Middle frontal gyrus (tissue), 1 donor: Measurements from ENCODE around the gene HTT.

Source experiments
- DNase-seq: peaks from one replicate; pipeline ENCODE4 v3.0.0-alpha.2; 2015; ENCODE audit warnings: low spot score; ENCODE audit errors: extremely low spot score

Gene HTT

DNA sequence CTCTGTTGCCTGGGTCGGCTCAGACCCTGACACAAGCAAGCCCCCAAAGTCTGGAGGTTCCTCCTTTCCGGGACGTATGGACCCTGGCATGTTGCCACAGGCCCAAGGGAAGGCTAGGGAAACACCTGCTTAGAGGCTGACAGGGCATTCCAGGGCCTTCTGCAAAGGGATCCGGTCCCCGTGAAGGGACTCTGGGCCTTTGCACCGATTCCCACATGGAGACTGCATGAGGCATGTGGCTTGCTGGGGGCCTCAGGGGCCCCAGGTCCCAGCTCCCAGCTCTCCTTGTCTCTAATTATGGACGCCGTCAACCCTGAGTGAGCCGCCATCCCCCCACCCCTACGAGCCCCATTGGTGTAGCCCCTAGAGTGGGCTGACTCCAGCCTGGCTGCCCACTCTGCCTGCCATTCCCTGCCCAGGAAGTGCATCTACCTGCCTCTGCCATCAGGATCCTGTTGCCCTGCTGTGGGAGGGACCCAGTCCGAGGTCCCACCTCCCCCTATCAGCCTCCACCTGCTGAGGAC is 214.2 kb downstream of the HTT start:
- DNase-seq, result no peak

DNA sequence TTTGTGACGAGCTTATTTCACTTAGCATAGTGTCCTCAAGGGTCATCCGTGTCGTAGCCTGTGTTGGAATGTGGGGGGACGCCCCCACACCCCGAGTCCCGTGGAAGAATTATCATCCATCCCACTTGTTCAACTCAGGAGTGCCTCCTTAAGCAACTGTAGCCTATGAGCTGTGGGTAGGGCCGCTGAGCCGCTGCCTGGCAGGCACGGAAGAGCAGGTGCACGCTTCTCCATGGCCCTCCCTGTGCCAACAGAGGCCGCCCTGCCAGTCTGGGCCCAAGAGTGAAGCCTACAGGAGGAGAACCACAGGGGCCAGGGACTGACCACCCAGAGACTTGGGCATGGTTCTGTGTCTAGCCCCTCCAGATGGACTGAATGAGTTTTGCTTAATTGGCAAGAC is 216.0 kb downstream of the HTT start:
- DNase-seq, result no peak

DNA sequence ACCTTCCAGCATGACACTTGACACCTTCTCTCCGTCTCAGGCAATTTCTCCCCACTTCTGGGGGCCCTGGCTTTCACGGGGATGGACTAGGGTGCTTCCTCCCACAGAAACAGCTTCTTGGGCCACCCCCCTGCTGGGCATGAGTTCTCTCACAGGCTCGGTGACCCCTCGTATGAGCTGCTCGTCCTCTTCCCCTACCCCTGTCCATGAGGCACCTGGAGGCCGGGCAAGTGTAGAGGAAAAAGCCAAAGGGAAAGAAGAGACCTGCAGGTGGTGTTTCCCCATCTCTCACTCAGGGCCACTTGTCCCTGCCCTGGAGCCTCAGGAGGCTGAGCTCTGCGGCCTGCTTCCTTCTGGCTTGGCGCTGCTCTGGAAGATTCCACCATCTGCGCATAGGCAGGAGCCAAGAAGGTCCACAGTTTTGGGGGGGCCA is 216.4 kb downstream of the HTT start:
- DNase-seq, result no peak

DNA sequence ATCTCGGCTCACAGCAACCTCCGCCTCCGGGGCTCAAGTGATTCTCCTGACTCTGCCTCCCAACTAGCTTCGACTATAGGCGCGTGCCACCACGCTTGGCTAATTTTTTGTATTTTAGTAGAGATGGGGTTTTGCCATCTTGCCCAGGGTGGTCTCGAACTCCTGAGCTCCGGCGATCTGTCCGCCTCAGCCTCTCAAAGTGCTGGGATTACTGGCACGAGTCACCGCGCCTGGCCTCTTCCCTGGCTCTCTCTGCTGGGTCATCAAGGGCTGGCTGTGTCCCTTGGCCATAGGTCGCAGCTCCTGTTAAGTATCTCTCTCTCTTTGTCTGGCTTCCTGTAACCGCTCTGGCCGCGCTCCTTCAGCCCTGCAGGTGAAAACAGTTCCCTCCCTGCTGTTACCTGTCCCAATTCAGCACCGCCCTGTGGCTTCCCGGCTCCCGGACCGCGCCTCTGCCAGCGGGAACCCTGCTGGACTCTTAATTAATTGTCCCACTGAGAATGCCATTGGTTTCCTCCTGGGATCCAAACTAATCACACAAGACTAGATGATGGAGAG is 217.0 kb downstream of the HTT start:
- DNase-seq, result no peak

DNA sequence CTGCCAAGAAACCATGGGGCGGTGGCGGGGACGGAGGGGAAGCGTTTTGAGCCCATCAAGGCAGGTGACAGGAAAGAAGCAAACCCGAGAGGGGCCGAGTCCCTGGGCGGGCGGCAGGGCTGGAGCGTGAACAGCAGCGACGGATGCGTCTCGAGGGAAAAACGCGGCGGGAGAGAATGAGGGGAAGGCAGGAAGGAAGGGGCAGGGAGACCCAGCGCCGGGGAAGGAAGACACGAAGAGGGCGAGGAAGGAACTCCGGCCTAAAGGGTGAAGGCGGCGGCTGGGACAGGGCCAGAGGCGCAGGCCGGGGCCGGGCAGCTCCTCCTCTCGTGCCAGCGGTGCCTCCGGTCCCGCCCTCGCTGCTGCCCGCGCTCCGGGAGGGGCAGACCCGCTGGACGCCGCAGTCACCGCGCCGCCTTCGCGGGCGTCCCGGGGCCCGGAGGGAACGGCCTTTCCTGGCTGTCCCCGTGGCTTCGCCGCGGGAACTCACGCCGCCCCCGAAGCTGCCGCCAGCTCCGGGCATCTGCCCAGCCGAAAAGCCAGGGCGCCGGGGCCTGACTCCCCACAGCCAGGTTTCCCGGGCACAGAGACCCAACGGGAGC is 217.6 kb downstream of the HTT start:
- no peak for DNase-seq

DNA sequence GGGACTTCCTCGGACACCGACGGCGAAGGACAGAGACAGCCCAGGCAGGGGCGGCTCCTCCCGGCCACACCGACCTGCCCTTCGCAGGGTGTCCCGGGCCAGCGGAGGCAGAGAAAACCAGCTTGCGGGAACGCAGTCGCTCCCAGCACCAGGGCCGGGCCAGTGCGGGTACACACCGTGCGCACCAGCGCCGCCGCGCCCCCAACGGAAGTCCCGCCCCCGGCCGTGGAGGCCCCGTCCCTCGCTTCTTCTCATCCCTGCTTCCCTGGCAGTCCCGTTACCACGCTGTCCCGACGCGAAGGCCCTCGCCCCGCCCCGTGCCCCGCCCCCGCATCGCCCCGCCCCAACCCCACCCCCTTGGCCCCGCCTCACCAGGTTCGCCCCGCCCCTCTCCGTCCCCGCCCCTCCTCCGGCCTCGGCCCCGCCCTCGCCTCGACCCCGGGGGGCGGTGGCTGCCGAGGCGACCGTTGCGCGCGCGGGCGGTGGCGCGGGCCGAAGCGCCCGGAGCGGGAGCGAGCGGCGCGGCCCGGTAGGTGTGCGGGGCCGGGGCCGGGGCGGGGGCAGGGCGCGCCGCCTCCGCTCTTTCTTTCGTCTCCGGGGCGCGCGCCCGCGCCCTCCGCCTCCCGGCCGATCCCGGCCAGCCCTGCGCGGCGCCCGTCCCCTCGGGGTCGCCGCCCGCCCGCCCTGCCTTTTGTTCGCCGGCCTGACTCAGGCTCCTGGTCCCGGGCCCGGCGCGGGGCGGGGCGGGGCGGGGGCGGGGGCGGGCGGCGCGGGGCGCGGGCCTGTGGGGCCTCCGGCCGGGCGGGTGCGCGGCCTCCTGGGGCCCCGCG is 218.3 kb downstream of the HTT start, which contains the start of gene RGS12:
Gene RGS12, plus strand, starts transcription at position 451 of the 830 bp plus-strand sequence. CDS start 23,150 bp downstream, outside the sequence.
- DNase-seq, result peak; percentile 91
